Measurements from ENCODE around the gene PAK4.

Gene PAK4

DNA sequence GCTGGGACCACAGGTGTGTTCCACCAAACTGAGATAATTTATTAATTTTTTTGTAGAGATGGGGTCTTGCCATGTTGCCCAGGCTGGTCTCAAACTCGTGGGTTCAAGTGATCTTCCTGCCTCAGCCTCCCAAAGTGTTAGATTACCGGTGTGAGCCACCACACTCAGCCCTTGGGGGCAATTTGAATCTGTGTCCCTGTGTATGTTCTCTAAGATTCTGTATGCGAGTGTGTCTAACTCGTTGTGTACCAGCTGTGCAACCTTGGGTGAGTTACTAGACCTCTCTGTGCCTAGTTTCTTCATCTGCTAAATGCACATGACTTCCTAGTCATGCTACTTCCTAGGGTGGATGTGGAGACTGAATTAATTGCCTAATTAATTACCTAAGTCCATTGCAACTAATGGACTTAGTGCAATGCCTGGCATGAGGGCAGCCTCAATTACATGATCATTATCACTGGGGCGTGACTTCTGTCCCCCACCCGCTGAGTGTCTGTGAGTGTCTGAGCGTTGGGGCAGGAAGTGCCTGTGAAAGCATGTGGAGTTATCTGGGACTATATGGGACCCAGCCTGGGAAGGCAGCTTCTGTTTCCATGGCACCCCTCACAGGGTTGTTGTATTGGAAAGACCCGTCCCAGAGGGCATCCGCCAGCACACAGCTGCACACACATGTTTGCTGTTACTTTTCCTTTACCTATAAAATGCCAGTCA, 69.4 kb downstream of the PAK4 start:
- no peak for TF ChIP-seq EZH2phosphoT487 (IDR thresholded peaks at IDR 0.05; ENCODE audit: borderline replicate concordance, low read length)
- TF ChIP-seq, protein P1, sequence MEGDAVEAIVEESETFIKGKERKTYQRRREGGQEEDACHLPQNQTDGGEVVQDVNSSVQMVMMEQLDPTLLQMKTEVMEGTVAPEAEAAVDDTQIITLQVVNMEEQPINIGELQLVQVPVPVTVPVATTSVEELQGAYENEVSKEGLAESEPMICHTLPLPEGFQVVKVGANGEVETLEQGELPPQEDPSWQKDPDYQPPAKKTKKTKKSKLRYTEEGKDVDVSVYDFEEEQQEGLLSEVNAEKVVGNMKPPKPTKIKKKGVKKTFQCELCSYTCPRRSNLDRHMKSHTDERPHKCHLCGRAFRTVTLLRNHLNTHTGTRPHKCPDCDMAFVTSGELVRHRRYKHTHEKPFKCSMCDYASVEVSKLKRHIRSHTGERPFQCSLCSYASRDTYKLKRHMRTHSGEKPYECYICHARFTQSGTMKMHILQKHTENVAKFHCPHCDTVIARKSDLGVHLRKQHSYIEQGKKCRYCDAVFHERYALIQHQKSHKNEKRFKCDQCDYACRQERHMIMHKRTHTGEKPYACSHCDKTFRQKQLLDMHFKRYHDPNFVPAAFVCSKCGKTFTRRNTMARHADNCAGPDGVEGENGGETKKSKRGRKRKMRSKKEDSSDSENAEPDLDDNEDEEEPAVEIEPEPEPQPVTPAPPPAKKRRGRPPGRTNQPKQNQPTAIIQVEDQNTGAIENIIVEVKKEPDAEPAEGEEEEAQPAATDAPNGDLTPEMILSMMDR (IDR thresholded peaks at IDR 0.05; ENCODE audit: low read depth, low read length, poor library complexity, severe bottlenecking), result no peak
- Histone ChIP-seq H3K27ac (ENCODE audit: low read depth, low read length) (no peak overlapping the region), H3K27me3 (ENCODE audit: control insufficient read depth, low read length) (peaks cover 7% of the 10 kb centered on the region)

DNA sequence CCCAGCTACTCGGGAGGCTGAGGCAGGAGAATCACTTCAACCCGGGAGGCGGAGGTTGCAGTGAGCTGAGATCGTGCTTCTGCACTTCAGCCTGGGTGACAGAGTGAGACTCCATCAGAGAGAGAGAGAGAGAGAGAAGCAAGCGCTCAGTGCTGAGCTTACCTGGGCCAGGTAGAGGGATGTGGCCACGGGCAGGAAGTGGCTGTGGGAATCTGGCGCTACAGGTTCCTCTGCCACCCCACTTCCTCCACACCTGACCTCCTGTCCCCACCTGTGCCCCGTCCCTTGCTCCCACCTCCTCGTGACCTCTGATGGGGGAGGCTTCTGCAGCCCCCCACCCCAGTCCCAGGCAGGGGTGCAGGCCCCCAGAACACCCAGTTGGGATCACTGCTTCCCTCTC, 70.2 kb downstream of the PAK4 start:
- TF ChIP-seq, protein P1 (IDR thresholded peaks at IDR 0.05; ENCODE audit: low read depth, low read length, poor library complexity, severe bottlenecking), result no peak
- TF ChIP-seq EZH2phosphoT487 (IDR thresholded peaks at IDR 0.05; ENCODE audit: borderline replicate concordance, low read length), result no peak

More for the DNA sequence above, 69.4 kb downstream of the PAK4 start:
- Histone ChIP-seq H4K20me1 (ENCODE audit: control insufficient read depth, insufficient read depth, low read depth, low read length) (no peaks in the 10 kb centered on the region), H3K36me3 (ENCODE audit: control insufficient read depth, low read length) (no peaks in the 10 kb centered on the region), H3K9me3 (ENCODE audit: control insufficient read depth, insufficient read depth, low read length) (no peaks in the 10 kb centered on the region), H3K79me2 (ENCODE audit: control insufficient read depth, low read length) (no peaks in the 10 kb centered on the region), H3K4me1 (ENCODE audit: control insufficient read depth, low read length) (no peaks in the 10 kb centered on the region), H3K4me3 (ENCODE audit: low read length) (no peak overlapping the region), H3K9me2 (replicated peaks; ENCODE audit: control insufficient read depth, low read length) (no peaks in the 10 kb centered on the region), H3K4me2 (ENCODE audit: low read length) (no peak overlapping the region), H3F3A (ENCODE audit: control insufficient read depth, insufficient read depth) (no peaks in the 10 kb centered on the region)

DNA sequence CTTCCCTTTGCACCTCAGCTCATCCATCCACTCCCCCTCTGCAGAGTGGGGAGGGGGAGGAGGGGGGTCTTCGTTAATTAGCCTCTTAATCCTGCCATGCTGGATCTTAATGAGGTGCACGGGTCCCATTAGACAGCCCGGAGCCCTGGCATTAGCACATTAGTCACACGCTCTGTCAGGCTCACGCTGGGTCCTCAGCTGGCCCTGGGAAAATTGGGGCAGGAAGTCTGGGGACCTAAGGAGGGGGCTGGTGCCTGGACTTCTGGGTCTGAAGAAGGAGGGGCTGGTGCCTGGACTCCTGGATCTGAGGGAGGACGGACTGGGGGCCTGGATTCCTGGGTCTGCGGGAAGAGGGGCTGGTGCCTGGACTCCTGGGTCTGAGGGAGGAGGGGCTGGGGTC, 70.7 kb downstream of the PAK4 start:
- H3K9me3 ChIP-seq (ENCODE audit: control insufficient read depth, insufficient read depth, low read length), result no peaks in the 10 kb centered on the region
- H3K27ac ChIP-seq (ENCODE audit: low read depth, low read length), result no peak overlapping the region
- TF ChIP-seq EZH2phosphoT487 (IDR thresholded peaks at IDR 0.05; ENCODE audit: borderline replicate concordance, low read length), result no peak
- TF ChIP-seq, protein P1 (IDR thresholded peaks at IDR 0.05; ENCODE audit: low read depth, low read length, poor library complexity, severe bottlenecking), result no peak
- H4K20me1 ChIP-seq (ENCODE audit: control insufficient read depth, insufficient read depth, low read depth, low read length), result no peaks in the 10 kb centered on the region
- H3K27me3 ChIP-seq (ENCODE audit: control insufficient read depth, low read length), result peaks cover 7% of the 10 kb centered on the region
- no peak overlapping the region for H3K4me2 ChIP-seq (ENCODE audit: low read length)
- H3K4me3 ChIP-seq (ENCODE audit: low read length), result no peak overlapping the region
- no peaks in the 10 kb centered on the region for H3F3A ChIP-seq (ENCODE audit: control insufficient read depth, insufficient read depth)
- no peaks in the 10 kb centered on the region for H3K4me1 ChIP-seq (ENCODE audit: control insufficient read depth, low read length)
- no peaks in the 10 kb centered on the region for H3K36me3 ChIP-seq (ENCODE audit: control insufficient read depth, low read length)
- H3K79me2 ChIP-seq (ENCODE audit: control insufficient read depth, low read length), result no peaks in the 10 kb centered on the region
- no peaks in the 10 kb centered on the region for H3K9me2 ChIP-seq (replicated peaks; ENCODE audit: control insufficient read depth, low read length)

More for the DNA sequence above, 70.2 kb downstream of the PAK4 start:
- H3K27me3 ChIP-seq (ENCODE audit: control insufficient read depth, low read length), result peaks cover 7% of the 10 kb centered on the region
- no peaks in the 10 kb centered on the region for H3K9me2 ChIP-seq (replicated peaks; ENCODE audit: control insufficient read depth, low read length)
- H3K4me3 ChIP-seq (ENCODE audit: low read length), result no peak overlapping the region
- H3F3A ChIP-seq (ENCODE audit: control insufficient read depth, insufficient read depth), result no peaks in the 10 kb centered on the region
- H3K4me2 ChIP-seq (ENCODE audit: low read length), result no peak overlapping the region
- H4K20me1 ChIP-seq (ENCODE audit: control insufficient read depth, insufficient read depth, low read depth, low read length), result no peaks in the 10 kb centered on the region
- no peaks in the 10 kb centered on the region for H3K4me1 ChIP-seq (ENCODE audit: control insufficient read depth, low read length)
- no peaks in the 10 kb centered on the region for H3K9me3 ChIP-seq (ENCODE audit: control insufficient read depth, insufficient read depth, low read length)
- no peaks in the 10 kb centered on the region for H3K36me3 ChIP-seq (ENCODE audit: control insufficient read depth, low read length)
- no peaks in the 10 kb centered on the region for H3K79me2 ChIP-seq (ENCODE audit: control insufficient read depth, low read length)
- H3K27ac ChIP-seq (ENCODE audit: low read depth, low read length), result no peak overlapping the region
